K562 (cell line): ENCODE data around the gene SH3BGR. TPM values are rescaled to one million over a fixed set of nuclear protein-coding genes. Genes with fewer than 3 reads are reported as not detected.
A peak's percentile ranks its signal among the peaks of the same experiment; 100 is the strongest.

Source experiments
- CREB3 ChIP-seq: fragments of 450-650 bp; conservative IDR thresholded peaks from 2 replicates; pipeline ENCODE4 v1.6.1; 2016; ENCODE audit warnings: missing genetic modification characterization, low read depth, mild to moderate bottlenecking, missing compliant biosample characterization, moderate library complexity
- ELK3 ChIP-seq: fragments of 450-650 bp; formaldehyde crosslinking; IDR thresholded peaks from 2 replicates; pipeline ENCODE4 v1.4.0; 2020; ENCODE audit warnings: mild to moderate bottlenecking
- EP300 ChIP-seq: IDR thresholded peaks from 2 replicates; pipeline ENCODE4 v1.6.1; 2012; ENCODE audit warnings: low read length, improper control_type of control experiment
- FOXP1 ChIP-seq: sonication (generic); formaldehyde crosslinking; IDR thresholded peaks from 2 replicates; pipeline ENCODE4 v1.8.0; 2022; ENCODE audit warnings: mild to moderate bottlenecking, missing genetic modification reagents
- HMBOX1 ChIP-seq: sonication (generic); IDR thresholded peaks from 2 replicates; pipeline ENCODE4 v1.6.1; 2016
- HNRNPLL ChIP-seq: fragments of 200-400 bp; formaldehyde crosslinking; IDR thresholded peaks from 2 replicates; pipeline ENCODE4 v1.6.1; 2017; ENCODE audit warnings: low read length, low read depth, mild to moderate bottlenecking; ENCODE audit not compliant: poor library complexity, severe bottlenecking
- KDM2B ChIP-seq: fragments of 250-450 bp; sonication (Bioruptor Pico); IDR thresholded peaks from 2 replicates; pipeline ENCODE4 v1.8.0; 2021; ENCODE audit warnings: mild to moderate bottlenecking, moderate library complexity
- MLLT1 ChIP-seq, 2 experiments: fragments of 450-650 bp; IDR thresholded peaks; 2 replicates each; pipeline ENCODE4 v1.6.1; 2016
- NFIX ChIP-seq: fragments of 250-450 bp; sonication (Bioruptor Pico); IDR thresholded peaks from 2 replicates; pipeline ENCODE4 v1.4.0; 2020; ENCODE audit warnings: low read depth, mild to moderate bottlenecking, moderate library complexity
- OTX1 ChIP-seq: fragments of 450-650 bp; formaldehyde crosslinking; IDR thresholded peaks from 2 replicates; pipeline ENCODE4 v1.4.0; 2022; ENCODE audit warnings: mild to moderate bottlenecking
- RAD21 ChIP-seq, 2 experiments: fragments of 250-450 bp in 1 of 2; fragments of 450-650 bp in 1 of 2; sonication (Bioruptor Pico) in 1 of 2; formaldehyde crosslinking in 1 of 2; IDR thresholded peaks in 1 of 2; conservative IDR thresholded peaks in 1 of 2; 2 replicates each; pipeline versions ENCODE4 v1.4.0 to v1.8.0; 2020 to 2022; ENCODE audit warnings: mild to moderate bottlenecking in 2 of 2, moderate library complexity in 1 of 2
- RFX5 ChIP-seq: IDR thresholded peaks from 2 replicates; pipeline ENCODE4 v1.6.1; 2011; ENCODE audit warnings: low read depth, mild to moderate bottlenecking, improper control_type of control experiment, low read length
- SOX6 ChIP-seq: fragments of 450-650 bp; IDR thresholded peaks from 2 replicates; pipeline ENCODE4 v1.6.1; 2014; ENCODE audit warnings: mild to moderate bottlenecking
- SP1 ChIP-seq: sonication (generic); formaldehyde crosslinking; IDR thresholded peaks from 2 replicates; pipeline ENCODE4 v1.8.1; 2022; ENCODE audit warnings: mild to moderate bottlenecking, missing genetic modification reagents
- SP2 ChIP-seq: IDR thresholded peaks from 2 replicates; pipeline ENCODE4 v1.6.1; 2011; ENCODE audit warnings: mild to moderate bottlenecking, low read depth, low read length, moderate library complexity; ENCODE audit not compliant: poor library complexity, severe bottlenecking; ENCODE audit errors: extremely low read depth
- TAF9B ChIP-seq: fragments of 450-650 bp; IDR thresholded peaks from 2 replicates; pipeline ENCODE4 v1.6.1; 2018; ENCODE audit warnings: mild to moderate bottlenecking; ENCODE audit not compliant: partially characterized antibody
- ZNF212 ChIP-seq: fragments of 450-650 bp; formaldehyde crosslinking; IDR thresholded peaks from 2 replicates; pipeline ENCODE4 v1.4.0; 2020; ENCODE audit warnings: mild to moderate bottlenecking
- ZNF592 ChIP-seq: fragments of 450-650 bp; IDR thresholded peaks from 2 replicates; pipeline ENCODE4 v1.6.1; 2017; ENCODE audit warnings: antibody characterized with exemption, mild to moderate bottlenecking
- ZNF76 ChIP-seq: fragments of 250-450 bp; sonication (Bioruptor Pico); IDR thresholded peaks from 2 replicates; pipeline ENCODE4 v1.4.0; 2020; ENCODE audit warnings: mild to moderate bottlenecking, moderate library complexity, borderline replicate concordance
- polyA plus RNA-seq, 8 experiments: library from polyadenylated mRNA; depleted of rRNA in 4 of 8; stranded (reverse) in 5 of 8; unstranded in 3 of 8; fragments of >200 nt; fragmentation: Nextera tagmentation in 2 of 8; fragmentation: Illumina TruSeq in 1 of 8; extraction: Ambion mirVana in 2 of 8; extraction: Trizol in 1 of 8; gene quantifications; 2 replicates each; pipeline versions ENCODE4 v1.2.1 to v1.2.3, GENCODE V29; 2011 to 2014; ENCODE audit warnings: inconsistent platforms in 1 of 8, missing spikeins in 1 of 8
- total RNA-seq, 7 experiments: library from RNA; depleted of rRNA in 6 of 7; stranded (reverse); fragments of >200 nt in 6 of 7; fragmentation: Illumina TruSeq in 2 of 7; extraction: Trizol in 2 of 7; gene quantifications; 2 replicates each; pipeline versions ENCODE4 v1.2.1 to v1.2.3, GENCODE V29; 2011 to 2021; ENCODE audit warnings: low replicate concordance in 1 of 7

SH3BGR gene
- total and polyA plus RNA-seq, 9 of the 15 experiments (the other 6 are each of a cell fraction or from before 2014, with no cell fraction given): 6.6 to 42.9 (median 25.6) TPM

GRCh38 chr21:39422527-39423241 is 29.1 kb upstream of the SH3BGR start (continued):
- TF ChIP-seq ZNF76 (CRISPR knock-in tag): no peak
- TF ChIP-seq SP2: no peak
- TF ChIP-seq HNRNPLL: no peak
- TF ChIP-seq ZNF212 (CRISPR knock-in tag): no peak
- TF ChIP-seq SP1: 0 out of 2 replicates have a peak, but pooled peaks have one; percentile 20
- TF ChIP-seq MLLT1 (IDR thresholded peaks at IDR 0.05): no peak
- peak; percentile 86 for TF ChIP-seq SOX6
- peak in 1 of 2 experiments; percentile 41; a peak in 2 of 4 replicates for TF ChIP-seq RAD21 (CRISPR knock-in tag; conservative IDR thresholded peaks at IDR 0.05 in 1 of 2, IDR thresholded peaks at IDR 0.05 in 1 of 2)
- no peak for TF ChIP-seq KDM2B (CRISPR knock-in tag)
- TF ChIP-seq TAF9B: no peak
- no peak for TF ChIP-seq RFX5
- TF ChIP-seq EP300: peak; percentile 67; the same call in 1 of the 2 replicates
- peak; percentile 73; the same call in 1 of the 2 replicates for TF ChIP-seq ELK3
- TF ChIP-seq FOXP1: no peak
- TF ChIP-seq OTX1 (CRISPR knock-in tag): no peak
- peak; percentile 68 for TF ChIP-seq ZNF592
- peak; percentile 94 for TF ChIP-seq HMBOX1
- TF ChIP-seq CREB3 (tag): no peak
- TF ChIP-seq NFIX (CRISPR knock-in tag): no peak
